GM12801 (cell line): Measurements from ENCODE around the gene KRT8.

Source experiments
- TF ChIP-seq, protein P1 (sequence below): IDR thresholded peaks from one replicate; pipeline ENCODE4 v1.5.1; 2011; ENCODE audit warnings: control low read depth; ENCODE audit not compliant: insufficient read length; ENCODE audit errors: extremely low read depth

KRT8 gene

DNA sequence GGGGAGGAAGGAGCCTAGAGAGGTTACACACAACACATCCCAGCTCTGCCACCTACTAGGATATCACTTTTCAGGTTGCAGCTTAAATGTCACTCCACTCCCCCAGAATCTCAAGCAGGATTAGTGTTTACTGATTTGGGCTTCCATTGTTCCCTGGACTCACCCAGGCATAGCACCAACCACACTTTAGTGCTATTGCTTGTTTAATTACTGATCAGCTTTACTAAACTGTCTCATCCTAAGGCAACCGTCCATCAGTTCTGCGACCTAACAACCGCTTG, 38.0 kb upstream of the KRT8 start:
- TF ChIP-seq, protein P1, sequence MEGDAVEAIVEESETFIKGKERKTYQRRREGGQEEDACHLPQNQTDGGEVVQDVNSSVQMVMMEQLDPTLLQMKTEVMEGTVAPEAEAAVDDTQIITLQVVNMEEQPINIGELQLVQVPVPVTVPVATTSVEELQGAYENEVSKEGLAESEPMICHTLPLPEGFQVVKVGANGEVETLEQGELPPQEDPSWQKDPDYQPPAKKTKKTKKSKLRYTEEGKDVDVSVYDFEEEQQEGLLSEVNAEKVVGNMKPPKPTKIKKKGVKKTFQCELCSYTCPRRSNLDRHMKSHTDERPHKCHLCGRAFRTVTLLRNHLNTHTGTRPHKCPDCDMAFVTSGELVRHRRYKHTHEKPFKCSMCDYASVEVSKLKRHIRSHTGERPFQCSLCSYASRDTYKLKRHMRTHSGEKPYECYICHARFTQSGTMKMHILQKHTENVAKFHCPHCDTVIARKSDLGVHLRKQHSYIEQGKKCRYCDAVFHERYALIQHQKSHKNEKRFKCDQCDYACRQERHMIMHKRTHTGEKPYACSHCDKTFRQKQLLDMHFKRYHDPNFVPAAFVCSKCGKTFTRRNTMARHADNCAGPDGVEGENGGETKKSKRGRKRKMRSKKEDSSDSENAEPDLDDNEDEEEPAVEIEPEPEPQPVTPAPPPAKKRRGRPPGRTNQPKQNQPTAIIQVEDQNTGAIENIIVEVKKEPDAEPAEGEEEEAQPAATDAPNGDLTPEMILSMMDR = no peak

GRCh38 chr12:52942066-52942900, 37.4 kb upstream of the KRT8 start:
- TF ChIP-seq, protein P1 = no peak

- TF ChIP-seq, protein P1 = no peak
Measured at GRCh38 chr12:52929538-52929937, 24.7 kb upstream of the KRT8 start.

DNA sequence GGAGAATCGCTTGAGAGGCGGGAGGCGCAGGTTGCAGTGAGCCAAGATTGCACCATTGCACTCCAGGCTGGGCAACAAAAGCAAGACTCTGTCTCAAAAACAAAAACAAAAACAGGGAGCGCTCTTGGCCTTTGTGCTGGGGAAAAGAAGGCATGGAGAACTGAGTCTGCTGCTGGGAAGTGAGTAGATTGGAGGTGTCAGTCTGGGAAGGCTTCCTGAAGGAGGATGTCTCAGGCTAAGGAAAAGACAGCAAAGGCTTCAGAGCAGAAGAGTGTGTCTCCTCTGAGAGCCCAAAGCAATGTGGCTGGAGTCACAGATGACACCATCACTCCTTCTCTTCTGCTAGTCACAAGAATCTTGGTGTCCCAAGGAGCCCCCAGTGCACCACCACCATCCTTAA, 23.1 kb upstream of the KRT8 start:
- TF ChIP-seq, protein P1 = no peak

- TF ChIP-seq, protein P1 = no peak
Measured at GRCh38 chr12:52926596-52927234, 21.8 kb upstream of the KRT8 start.

- TF ChIP-seq, protein P1 = no peak
Measured at GRCh38 chr12:52925717-52926595, 21.1 kb upstream of the KRT8 start.

GRCh38 chr12:52924764-52925716, 20.2 kb upstream of the KRT8 start:
- TF ChIP-seq, protein P1 = no peak
